Stimulated activated CD8-positive, alpha-beta memory T cell treated with anti-CD3 and anti-CD28 coated beads, Interleukin-15, amount 100 ng/mL, for 48 hours (primary cell): Measurements from ENCODE around the gene DHFR.
"Not testable (repeated sequence)": the region's sequence is repeated elsewhere in the genome, so short reads cannot be mapped to it uniquely, and the experiment has no call there.

Source experiments
- DNase-seq, 2 donors: peaks; one replicate each; pipeline ENCODE4 v3.0.0-alpha.2; 2020; ENCODE audit warnings: low read depth in 2 of 2

DHFR gene

GRCh38 chr5:80654391-80655230, at the start of gene DHFR, which contains the start of gene MSH3:
Gene DHFR (minus strand): TSS chr5:80654983. CDS start chr5:80654489, 494 bp downstream.
Gene MSH3 (plus strand): TSS chr5:80654652. CDS start chr5:80654728, 76 bp downstream.
- DNase-seq = peak; percentile 82 to 86

- no peak for DNase-seq
Measured at GRCh38 chr5:80704221-80704620, 49.4 kb upstream of the DHFR start.

- DNase-seq = no peak
Measured at GRCh38 chr5:80703747-80704146, 49.0 kb upstream of the DHFR start.

GRCh38 chr5:80703291-80703690, 48.5 kb upstream of the DHFR start:
- DNase-seq = no peak

GRCh38 chr5:80701597-80701996, 46.8 kb upstream of the DHFR start:
- no peak for DNase-seq

- DNase-seq = no peak
Measured at GRCh38 chr5:80698369-80698768, 43.6 kb upstream of the DHFR start.

GRCh38 chr5:80697100-80697499, 42.3 kb upstream of the DHFR start:
- DNase-seq = no peak

GRCh38 chr5:80696450-80696849, 41.7 kb upstream of the DHFR start:
- DNase-seq = no peak

GRCh38 chr5:80695666-80696065, 40.9 kb upstream of the DHFR start:
- no peak for DNase-seq

GRCh38 chr5:80689627-80690026, 34.8 kb upstream of the DHFR start:
- DNase-seq = no peak

GRCh38 chr5:80688648-80689420, 34.1 kb upstream of the DHFR start:
- no peak for DNase-seq

- no peak for DNase-seq
Measured at GRCh38 chr5:80686757-80687156, 32.0 kb upstream of the DHFR start.

- no peak for DNase-seq
Measured at GRCh38 chr5:80676706-80677105, 21.9 kb upstream of the DHFR start.

GRCh38 chr5:80672140-80672736, 17.5 kb upstream of the DHFR start:
- peak; percentile 23 to 39 for DNase-seq

- no peak for DNase-seq
Measured at GRCh38 chr5:80668016-80668969, 13.5 kb upstream of the DHFR start.

- no peak for DNase-seq
Measured at GRCh38 chr5:80667384-80667783, 12.6 kb upstream of the DHFR start.

- no peak for DNase-seq
Measured at GRCh38 chr5:80665057-80665456, 10.3 kb upstream of the DHFR start.

GRCh38 chr5:80662108-80662507, 7.3 kb upstream of the DHFR start:
- DNase-seq = no peak

GRCh38 chr5:80660661-80661060, 5.9 kb upstream of the DHFR start:
- DNase-seq = not testable (repeated sequence)

GRCh38 chr5:80659106-80659505, 4.3 kb upstream of the DHFR start:
- no peak for DNase-seq

GRCh38 chr5:80656425-80656824, 1.6 kb upstream of the DHFR start:
- DNase-seq = no peak
